CD4-positive, alpha-beta T cell treated with Interleukin-6 for 4 hours (primary cell): Measurements from ENCODE around the gene POU3F1.
A peak's percentile ranks its signal among the peaks of the same experiment; 100 is the strongest.

Source experiments
- DNase-seq: peaks from one replicate; pipeline ENCODE4 v3.0.0-alpha.2; 2020; ENCODE audit warnings: mixed read lengths

Gene POU3F1

DNA sequence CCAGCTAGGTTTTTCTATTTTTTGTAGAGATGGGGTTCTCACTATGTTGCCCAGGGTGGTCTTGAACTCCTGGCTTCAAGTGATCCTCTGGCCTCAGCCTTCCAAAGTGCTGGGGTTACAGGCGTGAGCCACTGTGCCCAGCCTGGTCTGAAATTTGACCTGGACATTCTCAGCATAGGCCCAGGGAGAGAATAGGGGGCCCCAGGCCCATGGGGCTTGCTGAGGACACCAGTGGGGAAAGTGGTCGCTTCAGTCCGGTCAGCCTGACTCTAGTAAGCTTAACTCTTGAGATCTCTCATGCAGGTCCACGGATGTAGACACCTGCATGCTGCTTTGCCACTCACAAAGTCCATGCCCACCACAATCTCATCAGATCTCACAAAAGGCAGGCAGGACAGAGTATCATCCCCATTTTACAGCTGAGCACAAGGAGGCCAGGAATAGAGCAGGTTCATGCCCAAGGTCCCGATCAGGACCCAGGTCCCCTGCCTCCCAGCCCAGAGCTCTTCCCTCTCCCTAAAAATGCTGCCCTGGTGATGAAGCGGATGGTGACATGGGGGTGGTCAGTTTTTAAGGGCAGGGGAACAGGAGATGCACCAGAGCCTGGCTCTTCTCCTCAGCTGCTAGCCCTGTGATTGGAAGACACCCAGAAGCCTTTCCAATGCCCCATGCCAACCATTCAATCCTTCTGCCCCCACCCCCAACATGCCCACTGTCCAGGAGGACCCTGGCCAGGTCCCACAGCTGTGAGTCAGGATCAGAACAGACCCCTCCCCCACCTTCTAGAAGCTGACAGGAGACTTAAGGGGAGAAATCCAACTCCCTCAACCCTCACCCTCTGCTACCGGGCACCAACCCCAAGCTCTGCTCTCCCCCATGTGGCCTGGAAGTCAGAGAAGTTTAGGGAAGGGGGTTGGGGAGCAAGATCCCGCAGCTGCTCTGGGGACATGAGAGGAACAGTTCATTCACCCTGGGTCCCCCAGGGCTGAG lies 43.0 kb downstream of the POU3F1 start:
- no peak for DNase-seq

GRCh38 chr1:38000529-38001455 lies 45.8 kb downstream of the POU3F1 start:
- DNase-seq = no peak

DNA sequence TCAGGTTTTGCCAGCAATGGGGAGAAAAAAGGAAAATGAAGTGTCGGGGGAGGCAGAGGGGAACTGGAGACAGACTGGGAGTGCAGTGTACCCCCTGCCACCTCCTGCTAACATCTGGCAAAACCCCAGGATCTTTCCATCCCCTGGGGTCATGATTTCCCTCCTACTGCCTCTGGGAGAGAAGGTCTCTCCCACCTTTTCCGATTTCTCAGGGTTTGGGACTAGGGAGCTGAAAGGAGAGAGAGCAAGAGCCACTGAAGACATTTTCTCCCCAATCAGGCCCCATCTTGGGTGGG lies 46.4 kb downstream of the POU3F1 start:
- DNase-seq = no peak

DNA sequence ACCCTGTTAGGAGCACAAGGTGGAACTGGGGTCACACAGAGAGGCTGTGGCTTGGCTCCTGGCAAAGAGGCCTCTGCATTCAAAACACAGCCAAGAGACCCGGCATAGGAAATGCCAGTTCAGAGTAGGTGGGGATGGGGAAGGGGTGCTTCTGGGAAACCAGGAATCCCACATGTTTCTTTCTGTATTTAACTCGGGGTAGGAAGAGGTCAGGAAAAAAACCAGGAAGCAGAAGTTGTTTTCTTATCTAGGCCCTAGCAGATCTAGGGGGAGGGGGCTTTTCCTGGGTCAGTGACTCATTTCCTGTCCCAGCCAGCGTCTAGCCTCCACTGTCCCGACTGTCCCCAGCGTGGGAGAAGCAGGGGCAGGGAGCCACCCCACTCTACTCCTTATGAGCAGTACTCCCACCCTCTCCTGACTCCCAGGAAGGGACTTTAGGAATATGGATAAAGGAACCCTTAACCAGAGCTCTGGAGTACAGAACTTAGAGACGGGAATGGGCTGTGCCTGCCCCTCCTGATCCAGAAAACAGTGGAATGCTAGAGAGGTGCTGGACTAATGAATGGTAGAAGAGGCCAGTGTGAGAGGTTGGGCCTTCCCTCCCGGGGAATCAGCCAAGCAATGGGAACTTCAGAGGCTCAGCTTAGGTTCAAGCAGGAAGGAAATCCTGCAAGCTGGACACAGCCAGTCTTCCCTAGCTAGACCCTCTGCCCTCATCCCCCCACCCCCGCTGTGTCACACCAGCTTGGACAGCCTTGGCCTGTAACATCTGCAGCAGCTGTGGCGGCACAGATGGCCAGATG lies 47.0 kb downstream of the POU3F1 start:
- DNase-seq = peak; percentile 29

- DNase-seq = no peak
Measured at GRCh38 chr1:37998913-37999429, 47.6 kb downstream of the POU3F1 start.

GRCh38 chr1:37998089-37998808 lies 48.3 kb downstream of the POU3F1 start:
- no peak for DNase-seq

GRCh38 chr1:37997256-37998088 lies 49.1 kb downstream of the POU3F1 start:
- DNase-seq = no peak

GRCh38 chr1:37995751-37996345 lies 50.7 kb downstream of the POU3F1 start:
- peak; percentile 22 for DNase-seq

DNA sequence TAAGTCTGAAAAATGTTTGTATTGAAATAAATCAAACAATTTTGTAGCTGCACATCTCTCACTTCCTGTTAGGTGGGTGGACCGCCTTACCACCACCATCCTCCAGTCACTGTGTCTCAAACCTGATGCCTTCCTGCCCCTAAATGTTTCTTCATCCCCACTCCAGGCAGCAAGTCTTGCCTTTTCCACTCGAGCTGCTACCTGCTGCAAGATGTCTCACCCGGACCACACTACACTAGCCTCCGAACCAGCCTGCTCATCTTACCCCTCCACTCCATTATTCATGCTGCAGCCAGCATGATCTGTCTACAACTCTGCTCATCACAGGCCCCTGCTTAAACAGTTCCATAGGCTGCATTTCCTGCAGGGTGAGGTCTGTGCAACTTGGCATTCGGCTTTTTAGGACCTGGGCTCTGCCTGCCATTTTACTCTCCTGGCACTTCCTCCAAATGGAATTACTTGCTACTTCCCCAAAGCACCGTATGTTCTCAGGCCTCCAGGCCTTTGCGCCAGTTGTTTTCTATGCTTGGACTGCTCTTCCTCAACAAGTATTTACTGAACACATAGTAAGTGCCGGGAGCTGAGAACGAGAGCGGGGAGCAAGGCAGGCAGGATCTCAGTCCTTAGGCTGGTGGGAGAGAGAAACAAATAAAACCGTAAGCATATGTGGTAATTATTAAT lies 51.6 kb downstream of the POU3F1 start:
- peak; percentile 19 for DNase-seq
